Panc1 (cell line): ENCODE results near the gene BRPF1. TPM values are rescaled to one million over a fixed set of nuclear protein-coding genes. Genes with fewer than 3 reads are reported as not detected.

Experiments
- ATAC-seq: fragments of 200-7000 bp; cut with Tn5 transposase; 2 replicates; pipeline ENCODE4 v1.9.1; 2020; ENCODE audit warnings: mild to moderate bottlenecking, moderate library complexity
- BruUV-seq: library from RNA; stranded (reverse); fragments of 400-500 nt; replicated peaks from 2 replicates; lab custom pipeline; 2021; lab: Mats Ljungman, UMichigan
- CTCF ChIA-PET: fragments of 300-600 bp; sonication (Branson Sonifier 250); formaldehyde crosslinking; loops from one replicate; lab custom pipeline; 2022; ENCODE audit warnings: antibody characterized with exemption; lab: Charles Lee
- POLR2A ChIA-PET: fragments of 300-600 bp; sonication (Branson Sonifier 250); formaldehyde crosslinking; loops from one replicate; lab custom pipeline; 2022; ENCODE audit warnings: antibody characterized with exemption; lab: Charles Lee
- DNase-seq: peaks from one replicate; pipeline ENCODE4 v3.0.0-alpha.2; 2010; ENCODE audit warnings: low read depth, low spot score
- H3K27ac ChIP-seq: 2 replicates; pipeline ENCODE4 v1.5.1; 2011; ENCODE audit warnings: mild to moderate bottlenecking, low read length, inconsistent platforms
- H3K27me3 ChIP-seq: fragments of 200-500 bp; sonication (Bioruptor generic); 2 replicates; pipeline ENCODE4 v1.6.0; 2014; ENCODE audit warnings: low read length, inconsistent platforms; ENCODE audit not compliant: control insufficient read depth, insufficient read depth
- H3K36me3 ChIP-seq: fragments of 200-500 bp; sonication (Bioruptor generic); 2 replicates; pipeline ENCODE4 v1.5.1; 2014; ENCODE audit warnings: inconsistent platforms, mild to moderate bottlenecking, low read length, moderate library complexity; ENCODE audit not compliant: control insufficient read depth, insufficient read depth
- H3K4me1 ChIP-seq: 2 replicates; pipeline ENCODE4 v1.5.1; 2011; ENCODE audit warnings: inconsistent platforms, mild to moderate bottlenecking, low read length, moderate library complexity; ENCODE audit not compliant: control insufficient read depth, insufficient read depth
- H3K4me3 ChIP-seq, 2 experiments: 2 replicates each; pipeline ENCODE4 v1.5.1; 2011 to 2012; ENCODE audit warnings: low read depth in 2 of 2, low read length in 2 of 2, mild to moderate bottlenecking in 2 of 2, inconsistent platforms in 1 of 2, moderate library complexity in 1 of 2
- H3K9me3 ChIP-seq: fragments of 200-500 bp; sonication (Bioruptor generic); 2 replicates; pipeline ENCODE4 v1.5.1; 2014; ENCODE audit warnings: low read depth, mild to moderate bottlenecking, inconsistent platforms, low read length, moderate library complexity; ENCODE audit not compliant: control insufficient read depth, insufficient read depth
- CTCF ChIP-seq: fragments of 450-650 bp; IDR thresholded peaks from 2 replicates; pipeline ENCODE4 v1.5.1; 2017; ENCODE audit warnings: mild to moderate bottlenecking
- POLR2AphosphoS5 ChIP-seq: IDR thresholded peaks from 2 replicates; pipeline ENCODE4 v1.6.1; 2012; ENCODE audit warnings: mild to moderate bottlenecking, low read depth, low read length, moderate library complexity
- REST ChIP-seq, 2 experiments: IDR thresholded peaks; 2 replicates each; pipeline ENCODE4 v1.6.1; 2011 to 2012; ENCODE audit warnings: low read depth in 2 of 2, control low read depth in 1 of 2, low read length in 1 of 2, mild to moderate bottlenecking in 1 of 2, moderate library complexity in 1 of 2; ENCODE audit not compliant: insufficient read depth in 1 of 2
- SIN3A ChIP-seq: IDR thresholded peaks from 2 replicates; pipeline ENCODE4 v1.6.1; 2012; ENCODE audit warnings: low read depth, mild to moderate bottlenecking, low read length, moderate library complexity, borderline replicate concordance; ENCODE audit not compliant: insufficient read depth
- TCF7L2 ChIP-seq: IDR thresholded peaks from 2 replicates; pipeline ENCODE4 v1.6.1; 2011; ENCODE audit warnings: mild to moderate bottlenecking, low read depth, low read length, inconsistent platforms
- in situ Hi-C: cut with HindIII; loops from 2 replicates; pipeline ENCODE4 v1.10.0; 2016; ENCODE audit warnings: low sequenced_read_pairs, low pct_unique_long_range_greater_than_20kb
- intact Hi-C: fragments of 100-400 bp; cut with micrococcal nuclease; formaldehyde crosslinking; loops from one replicate; pipeline ENCODE4 v1.10.0; 2022; ENCODE audit not compliant: unreplicated experiment
- total RNA-seq: library from RNA; stranded (reverse); gene quantifications from one replicate; pipeline ENCODE4 v1.2.1, GENCODE V29; 2021; ENCODE audit not compliant: unreplicated experiment

The BRPF1 gene
- total RNA-seq, 1 experiment from 2014 or later: 17.4 TPM

GRCh38 chr3:9736831-9737230 is 5.3 kb downstream of the BRPF1 start:
- Histone ChIP-seq H3K4me3 (no peak overlapping the region), H3K27me3 (no peaks in the 10 kb centered on the region), H3K36me3 (peaks cover 3% of the 10 kb centered on the region), H3K4me1 (peaks cover 7% of the 10 kb centered on the region; the same call in 1 of the 2 replicates), H3K9me3 (no peaks in the 10 kb centered on the region), H3K27ac (no peak overlapping the region)
- ATAC-seq (no peak), DNase-seq (no peak)
- BruUV-seq: no TSS peak
- intact Hi-C loops (no loop called here), in situ Hi-C loops (no loop called here)
- ChIA-PET POLR2A (interaction anchor here (0.6 kb wide), 1 partner anchor 13 kb away, joined by 4 read pairs; no protein-coding TSS in a partner anchor), CTCF (interaction anchor here (0.6 kb wide), 1 partner anchor 9 kb away, joined by 3 read pairs; no protein-coding TSS in a partner anchor)
- TF ChIP-seq TCF7L2 (no peak), POLR2AphosphoS5 (no peak)

- ATAC-seq (no peak), DNase-seq (no peak)
- POLR2A ChIA-PET: no interaction called here
- intact Hi-C loops (no loop called here), in situ Hi-C loops (no loop called here)
- BruUV-seq: no TSS peak
- peaks cover 5% of the 10 kb centered on the region for H3K36me3 ChIP-seq
- no peak overlapping the region for H3K4me3 ChIP-seq
- H3K4me1 ChIP-seq: no peaks in the 10 kb centered on the region
- CTCF ChIA-PET: no interaction called here
- H3K9me3 ChIP-seq: no peaks in the 10 kb centered on the region
- no peaks in the 10 kb centered on the region for H3K27me3 ChIP-seq
- TF ChIP-seq REST (IDR thresholded peaks at IDR 0.05; ENCODE audit: insufficient read depth in 1 of 2, low read depth in 2 of 2, low read length in 1 of 2): no peak
- TF ChIP-seq POLR2AphosphoS5: no peak
- TF ChIP-seq TCF7L2: no peak
- TF ChIP-seq SIN3A: no peak
- TF ChIP-seq CTCF: no peak
- H3K27ac ChIP-seq: no peak overlapping the region
These were observed 7.6 kb downstream of the BRPF1 start for GRCh38 chr3:9739181-9739580.

- CTCF ChIA-PET: no interaction called here
- Histone ChIP-seq H3K36me3 (peaks cover 5% of the 10 kb centered on the region), H3K4me1 (no peaks in the 10 kb centered on the region), H3K27ac (no peak overlapping the region), H3K4me3 (no peak overlapping the region), H3K27me3 (no peaks in the 10 kb centered on the region), H3K9me3 (no peaks in the 10 kb centered on the region)
- BruUV-seq: no TSS peak
- intact Hi-C loops (no loop called here), in situ Hi-C loops (no loop called here)
- DNase-seq (no peak), ATAC-seq (no peak)
- POLR2A ChIA-PET: no interaction called here
- no peak for TF ChIP-seq SIN3A
- TF ChIP-seq TCF7L2: no peak
- no peak for TF ChIP-seq REST (IDR thresholded peaks at IDR 0.05; ENCODE audit: insufficient read depth in 1 of 2, low read depth in 2 of 2, low read length in 1 of 2)
- TF ChIP-seq CTCF: no peak
- no peak for TF ChIP-seq POLR2AphosphoS5
These were observed 11.0 kb downstream of the BRPF1 start for GRCh38 chr3:9742560-9742959.
